Upper lobe of left lung (tissue), 4 donors: ENCODE measurements around the gene LPAR5.

Source experiments
- POLR2AphosphoS5 ChIP-seq, 2 donors: sonication (generic); formaldehyde crosslinking; IDR thresholded peaks; one replicate each; pipeline ENCODE4 v1.5.1; 2017; ENCODE audit warnings: antibody characterized with exemption in 2 of 2
- TF ChIP-seq, protein P1 (sequence below), 6 experiments: fragments of 450-650 bp in 4 of 6; fragments of 200-600 bp in 2 of 6; sonication (generic) in 2 of 6; IDR thresholded peaks; one replicate each; pipeline ENCODE4 v1.5.1; 2016 to 2019; ENCODE audit warnings: antibody characterized with exemption in 6 of 6

DNA sequence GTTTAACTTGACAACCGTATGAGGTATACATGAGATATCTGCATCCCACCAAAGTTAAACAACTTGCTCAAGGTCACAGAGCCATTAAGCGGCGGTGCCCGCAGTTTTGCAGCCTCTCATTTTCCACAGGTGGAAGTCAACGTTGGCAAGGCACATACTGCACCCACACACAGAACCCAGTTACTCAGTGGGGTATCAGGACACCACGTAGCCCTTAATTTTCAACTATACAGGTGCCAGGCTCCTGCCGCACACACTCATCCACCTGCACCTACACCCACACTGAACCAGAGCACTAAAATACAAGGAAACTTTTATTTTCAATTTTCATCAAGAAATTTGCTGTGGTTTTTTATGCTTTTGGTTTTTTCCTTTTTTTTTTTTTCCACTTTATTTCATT is 66.0 kb downstream of the LPAR5 start:
- TF ChIP-seq, protein P1, sequence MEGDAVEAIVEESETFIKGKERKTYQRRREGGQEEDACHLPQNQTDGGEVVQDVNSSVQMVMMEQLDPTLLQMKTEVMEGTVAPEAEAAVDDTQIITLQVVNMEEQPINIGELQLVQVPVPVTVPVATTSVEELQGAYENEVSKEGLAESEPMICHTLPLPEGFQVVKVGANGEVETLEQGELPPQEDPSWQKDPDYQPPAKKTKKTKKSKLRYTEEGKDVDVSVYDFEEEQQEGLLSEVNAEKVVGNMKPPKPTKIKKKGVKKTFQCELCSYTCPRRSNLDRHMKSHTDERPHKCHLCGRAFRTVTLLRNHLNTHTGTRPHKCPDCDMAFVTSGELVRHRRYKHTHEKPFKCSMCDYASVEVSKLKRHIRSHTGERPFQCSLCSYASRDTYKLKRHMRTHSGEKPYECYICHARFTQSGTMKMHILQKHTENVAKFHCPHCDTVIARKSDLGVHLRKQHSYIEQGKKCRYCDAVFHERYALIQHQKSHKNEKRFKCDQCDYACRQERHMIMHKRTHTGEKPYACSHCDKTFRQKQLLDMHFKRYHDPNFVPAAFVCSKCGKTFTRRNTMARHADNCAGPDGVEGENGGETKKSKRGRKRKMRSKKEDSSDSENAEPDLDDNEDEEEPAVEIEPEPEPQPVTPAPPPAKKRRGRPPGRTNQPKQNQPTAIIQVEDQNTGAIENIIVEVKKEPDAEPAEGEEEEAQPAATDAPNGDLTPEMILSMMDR (IDR thresholded peaks at IDR 0.05): no peak
- TF ChIP-seq POLR2AphosphoS5 (IDR thresholded peaks at IDR 0.05): no peak
